DOHH2 (cell line): ENCODE results near the gene OR1J2.

Source experiments
- EZH2phosphoT487 ChIP-seq: fragments of 200-600 bp; sonication (generic); IDR thresholded peaks from 2 replicates; pipeline ENCODE4 v1.6.1; 2017; ENCODE audit warnings: borderline replicate concordance, mild to moderate bottlenecking, antibody characterized with exemption, low read length, moderate library complexity, mixed read lengths
- TF ChIP-seq, protein P1 (sequence below): fragments of 200-600 bp; sonication (generic); IDR thresholded peaks from one replicate; pipeline ENCODE4 v1.5.1; 2014; ENCODE audit warnings: antibody characterized with exemption, mild to moderate bottlenecking, low read depth, low read length; ENCODE audit not compliant: poor library complexity, severe bottlenecking

DNA sequence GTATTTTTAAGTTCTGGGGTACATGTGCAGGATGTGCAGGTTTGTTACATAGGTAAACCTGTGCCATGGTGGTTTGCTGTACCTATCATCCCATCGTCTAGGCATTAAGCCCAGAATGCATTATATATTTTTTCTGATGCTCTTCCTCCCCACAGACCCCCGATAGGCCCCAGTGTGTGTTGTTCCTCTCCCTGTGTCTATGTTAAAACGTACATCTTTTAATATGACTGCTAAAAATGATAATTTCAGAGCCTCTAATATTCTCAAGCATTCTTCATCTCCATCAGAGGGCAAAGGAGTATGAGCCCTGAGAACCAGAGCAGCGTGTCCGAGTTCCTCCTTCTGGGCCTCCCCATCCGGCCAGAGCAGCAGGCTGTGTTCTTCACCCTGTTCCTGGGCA lies at the start of gene OR1J2:
- TF ChIP-seq, protein P1, sequence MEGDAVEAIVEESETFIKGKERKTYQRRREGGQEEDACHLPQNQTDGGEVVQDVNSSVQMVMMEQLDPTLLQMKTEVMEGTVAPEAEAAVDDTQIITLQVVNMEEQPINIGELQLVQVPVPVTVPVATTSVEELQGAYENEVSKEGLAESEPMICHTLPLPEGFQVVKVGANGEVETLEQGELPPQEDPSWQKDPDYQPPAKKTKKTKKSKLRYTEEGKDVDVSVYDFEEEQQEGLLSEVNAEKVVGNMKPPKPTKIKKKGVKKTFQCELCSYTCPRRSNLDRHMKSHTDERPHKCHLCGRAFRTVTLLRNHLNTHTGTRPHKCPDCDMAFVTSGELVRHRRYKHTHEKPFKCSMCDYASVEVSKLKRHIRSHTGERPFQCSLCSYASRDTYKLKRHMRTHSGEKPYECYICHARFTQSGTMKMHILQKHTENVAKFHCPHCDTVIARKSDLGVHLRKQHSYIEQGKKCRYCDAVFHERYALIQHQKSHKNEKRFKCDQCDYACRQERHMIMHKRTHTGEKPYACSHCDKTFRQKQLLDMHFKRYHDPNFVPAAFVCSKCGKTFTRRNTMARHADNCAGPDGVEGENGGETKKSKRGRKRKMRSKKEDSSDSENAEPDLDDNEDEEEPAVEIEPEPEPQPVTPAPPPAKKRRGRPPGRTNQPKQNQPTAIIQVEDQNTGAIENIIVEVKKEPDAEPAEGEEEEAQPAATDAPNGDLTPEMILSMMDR, result no peak
- no peak for TF ChIP-seq EZH2phosphoT487
